Measurements from ENCODE around the gene HOXC13. TPM values are rescaled to one million over a fixed set of nuclear protein-coding genes. Genes with fewer than 3 reads are reported as not detected.

Gene HOXC13, protein sequence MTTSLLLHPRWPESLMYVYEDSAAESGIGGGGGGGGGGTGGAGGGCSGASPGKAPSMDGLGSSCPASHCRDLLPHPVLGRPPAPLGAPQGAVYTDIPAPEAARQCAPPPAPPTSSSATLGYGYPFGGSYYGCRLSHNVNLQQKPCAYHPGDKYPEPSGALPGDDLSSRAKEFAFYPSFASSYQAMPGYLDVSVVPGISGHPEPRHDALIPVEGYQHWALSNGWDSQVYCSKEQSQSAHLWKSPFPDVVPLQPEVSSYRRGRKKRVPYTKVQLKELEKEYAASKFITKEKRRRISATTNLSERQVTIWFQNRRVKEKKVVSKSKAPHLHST
- not detected for total RNA-seq

DNA sequence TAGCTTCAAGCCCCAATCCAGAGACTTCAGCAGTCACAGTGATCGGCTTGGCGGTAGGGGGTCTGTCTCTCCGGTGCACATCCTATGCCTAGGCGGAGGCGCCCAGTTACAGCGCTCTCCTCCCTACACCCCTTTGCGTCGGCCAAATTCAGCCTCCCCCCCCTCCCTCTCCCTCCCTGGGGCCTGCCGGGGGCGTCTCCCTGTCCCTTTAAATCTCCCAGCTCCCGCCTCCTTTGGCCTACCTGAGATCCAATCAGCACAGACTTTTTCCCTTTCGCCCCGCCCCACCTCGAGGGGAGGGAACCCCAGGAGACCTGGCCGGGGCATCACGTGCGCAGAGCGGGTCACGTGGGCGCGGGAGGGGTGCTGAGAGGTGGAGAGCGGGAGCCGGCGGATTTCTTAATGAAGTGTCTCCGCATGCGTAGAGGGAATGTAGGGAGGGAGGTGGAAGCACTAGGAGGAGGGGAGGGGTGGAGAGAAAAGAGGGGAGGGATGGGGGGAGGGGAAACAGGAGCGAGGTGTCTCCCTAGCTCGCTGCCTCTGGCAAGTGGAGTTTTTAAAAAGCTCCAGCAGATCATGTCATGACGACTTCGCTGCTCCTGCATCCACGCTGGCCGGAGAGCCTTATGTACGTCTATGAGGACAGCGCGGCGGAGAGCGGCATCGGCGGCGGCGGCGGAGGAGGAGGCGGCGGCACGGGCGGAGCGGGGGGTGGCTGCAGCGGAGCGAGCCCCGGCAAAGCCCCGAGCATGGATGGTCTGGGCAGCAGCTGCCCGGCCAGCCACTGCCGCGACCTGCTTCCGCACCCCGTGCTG is at the start of gene HOXC13:
Gene HOXC13, plus strand, starts transcription at position 506 of the 815 bp plus-strand sequence. Its CDS starts 76 bp downstream, at position 582.
- DNase-seq = peak; percentile 59

DNA sequence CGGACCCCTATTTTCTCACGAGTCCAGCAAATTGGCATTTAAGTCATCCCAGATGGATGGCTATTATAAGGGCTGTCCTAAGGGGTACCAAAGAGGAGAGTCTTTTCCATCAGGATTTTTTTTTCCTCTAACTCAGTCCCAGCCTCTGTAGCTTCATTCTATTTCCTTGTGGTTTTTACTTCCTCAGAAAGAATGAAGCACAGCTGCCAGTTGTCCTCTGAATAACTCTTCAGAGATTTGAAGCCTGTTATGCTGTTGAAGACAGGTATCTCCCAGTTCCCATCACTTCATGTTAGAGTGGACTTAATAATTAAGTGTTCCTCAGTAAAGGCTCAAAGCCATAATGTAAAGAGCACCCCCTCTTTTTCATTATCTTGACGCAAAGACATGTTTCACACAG is 48.5 kb upstream of the HOXC13 start:
- no peak for DNase-seq

DNA sequence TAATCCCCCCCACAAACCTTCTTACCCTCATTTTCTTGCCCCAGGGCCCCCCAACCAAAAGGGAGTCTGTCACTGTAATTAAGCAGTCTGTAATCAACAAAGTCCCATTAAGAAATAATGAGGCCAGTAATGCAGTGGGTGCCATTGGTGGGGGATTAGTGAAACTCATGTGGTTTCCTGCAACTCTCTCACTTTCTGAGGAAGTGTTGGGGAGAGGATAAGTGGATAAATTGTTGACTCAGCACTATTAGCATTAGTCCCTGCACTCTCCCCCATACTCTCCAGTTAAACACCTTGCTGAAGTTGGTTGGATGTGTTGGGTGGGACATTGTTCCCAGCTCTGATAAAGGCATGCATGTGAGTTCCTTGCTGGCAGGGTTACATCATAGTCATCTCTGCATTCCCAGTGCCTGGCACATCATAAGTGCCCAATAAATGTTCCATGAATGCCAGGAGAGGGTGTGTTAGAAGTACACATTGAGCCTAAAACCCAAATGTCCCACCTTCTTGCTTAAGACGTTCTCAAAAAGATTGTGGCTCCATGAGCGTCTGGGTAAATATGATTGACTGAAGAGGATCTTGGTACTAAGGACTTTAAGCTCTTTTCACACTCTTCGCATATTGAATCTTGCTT is 45.8 kb upstream of the HOXC13 start:
- no peak for DNase-seq

DNA sequence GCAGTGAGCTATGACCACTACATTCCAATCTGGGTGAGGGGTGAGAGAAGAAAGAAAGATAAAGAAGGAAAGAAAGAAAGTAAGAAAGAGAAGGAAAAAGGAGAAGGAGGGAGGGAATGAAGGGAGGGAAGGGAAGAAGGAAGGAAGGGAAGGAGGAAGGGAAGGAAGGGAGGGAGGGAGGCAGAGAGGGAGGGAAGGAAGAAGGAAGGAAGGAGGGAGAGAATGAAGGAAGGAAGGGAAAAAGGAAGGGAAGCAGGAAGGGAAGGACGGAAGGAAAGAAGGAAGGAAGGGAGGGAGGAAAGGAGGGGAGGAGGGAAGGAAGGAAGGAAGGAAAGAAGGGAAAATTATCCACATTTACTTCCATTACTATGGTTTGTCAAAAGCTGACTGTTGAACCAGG is 39.4 kb upstream of the HOXC13 start:
- no peak for DNase-seq

DNA sequence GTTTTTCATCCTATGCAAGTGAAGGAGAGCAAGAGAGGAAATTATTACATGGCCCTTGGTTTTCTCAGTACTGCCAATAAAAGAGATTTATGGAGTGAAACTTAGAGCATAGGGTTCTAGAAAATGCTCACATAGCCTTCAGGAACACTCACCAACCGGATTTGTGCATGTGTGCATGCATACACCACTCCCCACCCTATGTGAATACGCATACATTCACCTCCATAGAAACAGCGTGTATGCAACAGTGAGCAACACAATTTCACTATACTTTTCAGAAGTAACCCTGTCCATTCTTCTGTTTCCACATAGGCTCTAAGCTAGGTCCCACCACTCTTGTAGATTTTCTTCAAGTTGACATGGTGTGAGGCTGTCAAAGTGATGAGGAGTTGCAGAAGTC is 31.5 kb upstream of the HOXC13 start:
- no peak for DNase-seq

DNA sequence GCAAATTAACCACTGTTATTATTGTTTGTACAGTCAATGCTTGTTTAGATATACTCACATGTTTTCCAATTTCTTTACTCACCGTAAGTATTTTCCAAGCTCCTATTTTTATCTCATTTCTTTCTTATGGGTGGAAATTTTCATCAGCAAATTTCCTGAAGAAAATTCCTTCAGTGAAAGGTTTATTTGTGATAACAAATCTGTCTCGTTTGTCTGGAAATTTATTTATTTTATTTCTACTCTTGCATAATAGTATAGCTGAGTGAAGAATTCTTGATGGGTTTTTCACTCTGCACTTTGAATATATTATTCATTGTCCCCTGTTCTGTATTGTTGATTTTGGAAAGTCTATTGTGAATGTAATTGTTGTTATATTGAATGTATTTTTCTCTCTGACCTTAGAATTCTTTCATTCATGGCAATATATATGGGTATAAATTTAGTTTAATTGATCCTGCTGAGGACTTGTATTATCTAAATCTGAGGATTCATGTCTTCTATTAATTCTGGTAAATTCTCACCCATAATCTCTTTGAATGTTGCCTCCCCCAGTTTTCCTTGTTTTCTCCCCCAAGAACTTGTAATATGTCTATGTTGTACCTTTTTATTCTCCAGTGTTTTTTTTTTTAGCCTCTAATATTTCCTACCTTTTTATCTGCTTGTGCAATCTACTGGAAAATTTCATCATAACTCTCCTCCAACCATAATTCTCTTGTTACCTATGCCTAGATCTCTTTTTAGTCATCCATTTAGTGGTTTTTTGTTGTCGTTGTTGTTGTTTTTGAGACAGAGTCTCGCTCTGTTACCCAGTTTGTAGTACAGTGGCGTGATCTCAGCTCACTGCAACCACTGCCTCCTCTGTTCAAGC is 21.6 kb upstream of the HOXC13 start:
- no peak for DNase-seq

DNA sequence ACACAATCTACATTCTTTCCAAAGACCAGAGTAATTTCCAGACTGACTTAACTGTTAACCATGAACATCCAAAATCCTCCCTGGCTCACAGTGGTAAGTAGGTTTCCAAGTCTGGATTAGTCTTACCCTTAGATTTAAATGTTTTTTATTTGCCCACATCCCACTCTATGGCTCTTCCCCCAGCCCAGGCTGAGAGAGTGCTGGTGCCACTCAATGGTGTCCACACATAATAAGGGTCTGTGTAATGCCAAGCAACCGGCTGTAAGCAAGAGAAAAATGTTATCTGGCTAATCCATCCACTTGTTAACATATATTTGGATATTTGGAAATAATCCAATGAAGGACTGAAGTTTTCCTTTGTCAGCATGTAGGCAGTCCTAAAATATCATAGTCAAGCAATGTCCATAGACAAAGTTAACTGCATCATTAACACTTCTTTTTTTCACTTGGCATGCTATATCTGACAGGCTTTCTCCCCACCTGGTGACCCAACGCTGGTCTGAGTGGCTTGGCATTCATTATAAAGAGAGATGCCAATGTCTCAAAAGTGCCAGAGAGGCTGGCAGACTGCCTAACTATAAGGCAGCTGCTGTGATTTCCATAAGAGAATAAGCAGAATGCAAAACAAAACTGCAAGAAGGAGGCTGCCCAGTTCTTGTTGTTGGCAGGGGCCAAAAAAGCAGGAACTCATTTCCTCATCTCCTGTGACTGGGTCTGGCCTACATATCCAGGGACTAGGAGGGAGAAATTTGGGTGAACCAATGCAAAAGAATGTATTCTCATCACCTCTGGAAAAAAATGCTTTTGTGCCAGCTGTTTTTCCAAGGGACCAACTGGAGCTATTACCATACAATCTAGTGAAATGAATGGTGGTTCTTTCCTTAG is 13.9 kb upstream of the HOXC13 start:
- DNase-seq = peak; percentile 89

DNA sequence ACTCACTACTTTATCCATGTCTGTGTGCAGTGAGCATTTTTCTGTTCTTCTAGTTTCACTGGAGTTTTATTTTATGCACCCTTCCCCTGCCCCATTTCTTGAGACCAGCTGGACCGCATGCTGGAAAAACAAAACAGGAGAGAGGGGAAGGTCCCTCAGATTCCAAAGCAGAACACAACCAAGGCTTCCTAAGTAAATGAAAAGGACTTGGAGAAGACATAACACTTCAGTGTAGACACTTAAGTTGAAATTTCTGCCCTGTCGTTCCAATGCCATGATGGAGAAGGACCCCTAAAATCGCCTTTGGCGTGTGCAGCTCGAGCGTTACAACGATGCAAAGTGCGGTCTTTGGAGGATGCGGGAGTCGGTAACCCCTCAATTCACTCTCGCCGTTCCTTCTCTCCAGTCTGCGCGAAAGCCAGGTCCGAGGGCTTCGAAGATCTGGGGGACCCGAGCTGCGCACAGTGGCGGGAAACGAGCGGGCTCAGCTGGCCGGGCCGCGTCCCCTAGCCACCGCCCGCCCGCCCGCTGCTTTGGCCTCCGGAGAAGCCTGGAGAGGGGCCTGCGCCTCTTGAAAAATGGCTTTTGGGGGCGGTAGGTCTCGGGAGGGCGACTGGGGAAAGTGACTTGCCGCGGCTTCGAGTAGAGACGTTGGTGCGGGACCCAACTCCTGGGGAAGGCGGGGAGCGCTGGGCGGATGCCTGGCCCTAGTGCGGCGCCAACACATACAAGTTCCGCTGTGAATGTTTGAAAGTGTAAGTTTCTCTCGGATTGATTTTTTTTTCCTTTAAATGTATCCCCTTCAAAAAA is 11.2 kb upstream of the HOXC13 start:
- DNase-seq = no peak

DNA sequence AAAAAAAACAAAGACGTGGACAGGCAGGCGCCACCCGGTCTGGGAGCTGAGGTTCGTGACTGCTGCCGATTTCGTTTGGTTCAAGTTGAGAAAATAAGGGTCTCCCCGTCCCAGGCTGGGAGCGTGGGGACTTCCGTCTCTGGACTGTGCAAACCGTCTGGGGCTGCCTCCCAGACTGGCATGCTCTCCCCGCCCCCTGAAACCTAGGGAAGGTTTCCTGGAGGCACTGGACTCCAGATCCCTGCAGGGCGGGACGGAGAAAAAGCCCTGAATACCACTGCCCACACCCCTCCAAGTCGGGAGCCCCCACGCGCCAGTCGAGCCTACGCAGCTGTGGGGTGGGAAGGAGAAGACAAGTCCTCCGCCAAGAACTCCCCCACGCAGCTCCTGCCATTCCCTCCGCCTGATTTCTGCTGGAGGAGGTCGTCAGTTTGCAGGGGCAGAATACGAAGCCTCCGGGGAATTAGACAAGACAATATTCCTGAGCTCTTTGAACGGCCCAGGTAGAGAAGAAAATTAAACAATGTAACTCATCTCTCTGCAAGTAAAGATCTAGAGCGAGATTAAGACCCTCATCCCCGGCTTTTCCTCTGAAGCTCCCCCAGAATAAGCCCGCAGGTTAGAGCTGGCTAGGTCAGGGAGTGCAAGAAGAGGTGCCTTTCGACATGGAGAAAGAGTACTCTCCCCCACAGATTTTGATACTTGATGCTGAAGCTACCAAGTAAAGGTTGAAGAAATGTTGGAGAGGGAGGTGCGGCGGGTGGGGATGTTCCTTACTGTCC is 10.4 kb upstream of the HOXC13 start:
- no peak for DNase-seq

DNA sequence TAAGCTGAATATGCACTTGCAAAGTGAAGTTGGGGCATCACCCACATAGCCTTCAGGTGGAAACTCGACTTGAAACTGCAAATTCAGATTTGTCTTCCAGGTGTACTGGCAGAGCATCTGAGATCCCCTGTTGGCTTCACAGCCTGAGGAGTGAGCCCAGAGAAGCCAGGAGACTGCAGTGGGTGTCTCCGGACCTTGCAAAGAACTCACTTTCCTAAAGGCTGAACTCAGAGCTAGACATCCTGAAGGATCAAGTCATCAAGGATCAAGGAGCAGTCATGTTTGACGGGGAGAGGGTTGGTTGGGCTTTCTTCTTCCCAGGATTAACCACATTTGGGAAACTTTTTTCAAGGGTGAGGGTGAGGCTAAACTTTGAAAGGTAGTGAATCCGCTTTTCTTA is 9.1 kb upstream of the HOXC13 start:
- DNase-seq = no peak

DNA sequence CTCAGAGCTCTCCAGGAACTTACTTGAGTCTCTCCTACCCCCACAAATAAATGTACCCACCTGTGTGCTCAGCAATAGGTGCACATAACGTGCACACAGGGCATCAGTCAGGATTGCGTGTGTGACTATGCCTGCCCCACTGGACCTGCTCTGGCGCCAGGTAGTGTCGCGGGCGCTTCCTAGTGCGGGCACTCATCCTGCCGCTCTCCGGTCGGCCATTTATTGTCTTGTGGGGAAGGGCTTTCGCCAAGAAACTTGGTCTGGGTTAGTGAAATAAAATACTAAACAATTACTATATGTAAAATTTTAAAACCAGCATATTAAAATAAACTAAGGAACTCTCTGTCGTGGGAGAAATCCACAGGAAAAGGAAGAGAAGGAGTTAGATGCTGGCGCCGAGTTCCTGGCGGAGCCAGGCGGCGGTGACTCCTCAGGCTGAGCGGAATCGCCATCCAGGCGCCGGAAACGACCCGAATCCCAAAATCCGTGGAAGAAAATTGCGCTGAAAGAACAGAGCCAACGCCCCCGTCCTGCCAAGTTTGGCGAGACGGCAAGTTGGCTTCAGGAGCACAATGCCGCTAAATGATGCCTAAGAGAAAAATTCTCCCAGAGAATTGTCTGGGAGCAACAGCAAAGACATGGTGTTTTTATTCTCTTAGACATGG is 7.9 kb upstream of the HOXC13 start:
- DNase-seq = no peak

DNA sequence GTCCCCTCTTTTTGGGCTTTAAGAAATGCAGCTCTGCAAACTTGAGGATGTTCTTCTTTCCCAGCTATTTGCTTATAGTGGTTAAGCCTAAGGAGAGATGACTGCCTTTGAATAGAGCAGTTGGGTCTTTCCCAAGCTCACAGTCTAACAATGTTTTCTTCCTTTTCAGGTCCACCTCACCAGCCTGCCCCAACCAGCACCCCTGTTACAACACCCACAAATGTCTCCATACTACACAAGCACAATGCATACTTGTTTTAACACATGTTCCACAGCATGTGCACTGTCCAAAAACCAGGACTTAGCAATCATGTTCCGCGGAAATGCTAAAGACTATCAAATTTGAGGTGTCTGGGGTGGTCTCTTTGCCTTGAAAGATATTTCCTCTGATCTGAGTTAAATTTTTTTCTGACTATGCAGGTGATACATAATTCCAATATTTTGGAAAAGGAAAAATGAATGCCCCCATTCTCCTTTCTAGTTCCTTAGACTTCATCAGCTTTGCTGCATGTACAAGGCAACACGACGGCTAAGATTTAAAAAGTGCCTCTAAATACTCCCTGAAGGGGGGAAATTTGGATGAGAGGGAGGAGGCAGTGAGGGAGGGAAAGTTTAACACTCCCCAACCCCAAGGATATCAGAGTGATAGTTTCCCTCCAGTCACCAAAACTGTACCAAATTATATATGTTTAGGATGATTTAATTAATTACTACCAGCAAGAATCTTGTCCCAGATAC is 6.6 kb upstream of the HOXC13 start:
- no peak for DNase-seq

DNA sequence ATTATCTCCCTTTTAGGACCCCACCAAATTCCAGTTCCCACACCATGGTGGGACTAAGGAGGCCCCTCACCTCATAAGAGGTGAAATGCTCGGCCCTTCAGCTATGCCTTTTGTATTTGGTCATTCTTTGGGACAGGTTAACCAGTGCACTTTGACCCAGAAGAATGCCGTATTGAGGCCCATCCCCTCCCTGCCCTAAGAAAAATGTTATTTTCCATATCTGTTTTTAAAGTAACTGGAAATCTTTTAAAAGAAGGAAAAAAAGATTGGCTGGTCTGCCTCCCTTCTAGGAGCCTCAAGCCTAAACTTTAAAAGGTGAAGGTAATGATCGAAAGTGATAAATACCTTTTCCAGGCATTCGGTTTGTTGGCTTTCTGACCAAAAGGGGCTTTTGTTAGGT is 5.7 kb upstream of the HOXC13 start:
- no peak for DNase-seq

DNA sequence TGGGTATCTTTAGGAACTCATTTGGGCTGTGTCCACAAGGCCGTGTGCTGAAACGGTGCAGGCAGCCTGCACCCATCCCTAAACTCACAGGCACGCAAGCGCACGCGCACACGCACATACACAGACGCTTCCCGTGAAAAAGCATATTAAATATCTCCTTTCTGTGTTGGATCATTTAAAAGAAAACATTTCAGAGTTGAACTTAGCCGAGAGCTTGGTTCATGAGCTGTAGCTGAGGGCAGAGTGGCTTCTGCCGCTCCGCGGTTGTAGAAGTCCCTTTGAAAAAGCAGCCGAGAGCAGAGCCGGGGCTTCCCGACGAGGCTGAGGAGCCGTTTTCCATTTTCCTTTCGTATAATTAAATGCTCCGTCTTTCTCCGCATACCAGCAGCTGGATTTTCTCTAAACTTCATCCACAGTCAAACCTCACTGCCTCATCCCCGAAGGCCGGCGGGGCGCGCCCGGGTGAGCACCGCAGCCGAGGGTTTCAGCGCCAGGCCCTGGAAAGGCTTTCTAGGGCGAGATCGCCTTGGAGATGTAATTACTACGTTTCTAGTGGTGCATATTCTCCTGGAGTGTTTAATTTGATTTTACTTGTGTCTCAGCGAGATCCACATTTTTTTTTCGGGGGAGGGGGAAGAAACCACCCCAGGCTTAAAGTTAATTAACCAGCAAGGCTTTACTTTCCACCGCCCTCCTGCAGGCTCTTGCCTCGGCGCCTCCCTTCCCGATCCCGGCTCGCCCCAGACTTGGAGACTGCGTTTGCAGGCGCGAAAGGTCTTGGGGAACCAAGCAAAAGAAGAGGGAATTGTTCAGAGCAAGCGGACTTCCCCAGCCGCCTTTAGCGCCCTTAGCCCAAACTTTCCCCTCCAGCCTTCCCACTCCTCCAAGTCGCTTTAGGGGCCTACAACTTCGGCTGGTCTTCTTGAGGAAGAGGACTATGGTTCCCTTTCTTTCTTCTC is 3.0 kb upstream of the HOXC13 start:
- no peak for DNase-seq

DNA sequence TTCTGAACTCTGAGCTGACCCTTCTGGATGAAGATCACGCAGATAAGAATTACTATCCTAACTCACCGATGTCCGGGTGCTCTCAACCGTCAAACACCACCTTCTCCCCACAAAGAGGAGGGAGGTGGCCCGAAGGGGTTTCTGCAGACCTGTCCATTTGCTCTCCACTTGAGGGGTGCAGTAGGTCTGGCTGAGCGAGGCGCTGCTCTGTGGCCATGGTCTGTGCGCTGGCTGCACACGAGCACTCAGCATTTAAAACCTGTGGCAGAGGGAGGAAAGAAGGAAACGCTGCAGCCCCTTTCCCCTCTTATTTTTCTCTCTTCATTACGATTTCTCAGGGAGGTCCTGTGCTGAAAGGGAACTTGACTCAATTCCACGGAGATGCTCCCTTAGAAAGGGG is 1.5 kb upstream of the HOXC13 start:
- no peak for DNase-seq

DNA sequence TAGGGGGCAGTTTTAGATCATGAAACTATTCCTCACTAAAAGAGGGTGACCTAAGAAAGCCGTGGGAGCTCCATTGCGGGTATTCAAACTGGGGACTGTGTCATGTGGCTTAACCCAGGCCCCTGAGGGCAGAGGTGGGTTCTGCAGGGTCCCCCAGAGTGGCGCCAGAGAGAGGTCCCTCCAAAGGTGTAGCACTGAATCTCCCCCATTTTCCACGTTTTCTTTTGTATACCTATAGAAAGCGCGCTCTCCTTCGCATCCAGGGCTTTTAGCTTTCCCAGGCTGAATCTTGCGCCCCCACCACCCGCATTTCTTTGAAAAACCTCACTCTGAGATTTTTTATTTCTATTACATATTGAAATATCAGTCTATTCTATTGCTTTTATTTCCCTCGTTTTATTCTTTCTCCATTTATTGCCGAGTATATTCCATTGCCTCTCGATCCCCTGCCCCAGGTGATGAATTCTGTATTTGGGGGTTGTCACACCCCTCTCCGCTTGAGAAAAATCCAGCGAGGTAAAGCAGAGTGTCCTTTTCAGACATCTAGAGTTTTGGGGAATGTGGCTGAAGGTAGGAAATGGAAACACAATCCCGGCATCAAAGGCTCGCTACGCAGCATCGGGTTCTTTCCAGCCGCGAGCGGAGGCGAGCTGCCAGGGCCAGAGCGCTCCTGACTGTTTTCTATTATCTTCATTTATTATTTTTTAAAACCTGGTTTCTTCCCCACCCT is 870 bp upstream of the HOXC13 start:
- DNase-seq = no peak

Data from tongue (tissue), 2 donors.